ENCODE measurements around the gene HOXB7. TPM values are rescaled to one million over a fixed set of nuclear protein-coding genes. Genes with fewer than 3 reads are reported as not detected.

HOXB7 gene
- total RNA-seq, 1 donor from 2014 or later, result 4.6 TPM

GRCh38 chr17:48609759-48610281 is 997 bp downstream of the HOXB7 start:
- no peak for DNase-seq (ENCODE audit: low read depth in 2 of 2)

GRCh38 chr17:48609033-48609432 is 1.8 kb downstream of the HOXB7 start:
- no peak for DNase-seq (ENCODE audit: low read depth in 2 of 2)

- DNase-seq (ENCODE audit: low read depth in 2 of 2), result no peak
These were observed 2.4 kb downstream of the HOXB7 start for GRCh38 chr17:48608494-48608834.

GRCh38 chr17:48606892-48607614 is 3.8 kb downstream of the HOXB7 start:
- DNase-seq (ENCODE audit: low read depth in 2 of 2), result no peak

GRCh38 chr17:48605991-48606891 is 4.6 kb downstream of the HOXB7 start:
- no peak for DNase-seq (ENCODE audit: low read depth in 2 of 2)

GRCh38 chr17:48605409-48605919 is 5.4 kb downstream of the HOXB7 start:
- no peak for DNase-seq (ENCODE audit: low read depth in 2 of 2)

GRCh38 chr17:48604770-48605329 is 6.0 kb downstream of the HOXB7 start, which contains the start of gene HOXB6:
TSS of gene HOXB6 (minus strand) at chr17:48604986. CDS start at chr17:48598150, 6,836 bp downstream.
- peak in 1 of 2 donors; percentile 76 for DNase-seq (ENCODE audit: low read depth in 2 of 2)

GRCh38 chr17:48603959-48604769 is 6.7 kb downstream of the HOXB7 start:
- peak in 1 of 2 donors; percentile 55 for DNase-seq (ENCODE audit: low read depth in 2 of 2)

- no peak for DNase-seq (ENCODE audit: low read depth in 2 of 2)
These were observed 9.0 kb downstream of the HOXB7 start for GRCh38 chr17:48601539-48602425.

GRCh38 chr17:48601207-48601538 is 9.6 kb downstream of the HOXB7 start:
- no peak for DNase-seq (ENCODE audit: low read depth in 2 of 2)

- DNase-seq (ENCODE audit: low read depth in 2 of 2), result no peak
These were observed 10.3 kb downstream of the HOXB7 start for GRCh38 chr17:48600244-48601098.

GRCh38 chr17:48599354-48599753 is 11.5 kb downstream of the HOXB7 start:
- DNase-seq (ENCODE audit: low read depth in 2 of 2), result no peak

GRCh38 chr17:48598736-48599135 is 12.1 kb downstream of the HOXB7 start:
- DNase-seq (ENCODE audit: low read depth in 2 of 2), result no peak

- DNase-seq (ENCODE audit: low read depth in 2 of 2), result peak in 1 of 2 donors; percentile 72
These were observed 12.8 kb downstream of the HOXB7 start for GRCh38 chr17:48597778-48598631.

- DNase-seq (ENCODE audit: low read depth in 2 of 2), result no peak
These were observed 13.4 kb downstream of the HOXB7 start for GRCh38 chr17:48597528-48597777.

- DNase-seq (ENCODE audit: low read depth in 2 of 2), result no peak
These were observed 13.9 kb downstream of the HOXB7 start for GRCh38 chr17:48596735-48597527.

- no peak for DNase-seq (ENCODE audit: low read depth in 2 of 2)
These were observed 14.7 kb downstream of the HOXB7 start for GRCh38 chr17:48596000-48596734.

All from dermis microvascular lymphatic vessel endothelial cell (primary cell).